ENCODE results near the gene SLC4A11.

- no peak for TF ChIP-seq CTCF (IDR thresholded peaks at IDR 0.05)
- no peak for TF ChIP-seq POLR2A (IDR thresholded peaks at IDR 0.05)
Measured at GRCh38 chr20:3209257-3209945, 29.6 kb downstream of the SLC4A11 start, which contains the start of gene ITPA.

All from ovary (tissue), 3 donors.